ENCODE data around the gene ZNF558.

The ZNF558 gene

DNA sequence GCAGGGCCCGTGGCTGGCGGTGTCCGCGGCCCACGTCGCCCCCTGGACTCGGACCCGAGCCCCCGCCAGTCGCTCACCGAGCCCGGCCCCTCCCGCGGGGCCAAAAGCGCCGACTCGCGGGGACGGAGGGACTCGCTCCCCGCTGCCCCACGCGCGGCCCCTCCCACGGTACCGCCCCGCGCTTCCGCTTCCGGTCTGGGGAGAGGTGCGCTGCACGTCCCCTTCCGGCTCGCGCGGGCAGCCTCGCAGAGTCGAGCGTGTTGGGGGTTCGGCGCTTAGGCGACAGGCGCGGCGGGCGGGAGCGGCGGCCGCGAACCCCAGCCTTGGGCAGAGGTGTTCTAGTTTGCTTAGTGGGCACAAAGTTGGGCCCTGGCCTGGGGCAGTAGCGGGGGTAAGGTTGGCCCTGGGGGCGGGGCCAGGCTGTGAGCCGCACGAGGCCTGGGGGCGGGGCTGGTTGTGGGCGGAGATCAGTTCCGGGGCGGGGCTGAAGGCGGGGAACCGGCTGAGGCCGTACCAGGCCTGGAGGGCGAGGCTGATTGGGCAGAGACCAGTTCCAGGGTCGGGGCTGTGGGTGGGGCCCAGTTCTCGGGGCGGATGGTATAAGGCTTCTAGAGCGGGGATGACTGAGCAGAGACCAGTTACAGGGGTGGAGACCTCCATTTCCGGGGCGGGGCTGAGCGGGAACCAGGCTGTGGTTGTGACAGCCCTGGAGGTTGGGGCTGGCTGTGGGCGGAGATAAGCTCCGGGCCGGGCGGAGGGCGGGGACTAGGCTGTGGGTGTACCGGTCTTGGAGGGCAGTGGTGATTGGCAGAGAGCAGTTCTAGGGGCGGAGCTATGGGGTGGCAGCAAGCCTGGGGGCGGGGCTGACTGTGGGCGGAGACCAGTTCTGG lies at the start of gene ZNF558, which contains the start of gene MBD3L1:
Gene ZNF558, minus strand, starts transcription at position 173 of the 890 bp plus-strand sequence. CDS start 9,645 bp downstream, outside the sequence.
Gene MBD3L1, plus strand, starts transcription at position 246 of the 890 bp plus-strand sequence. CDS start 10,302 bp downstream, outside the sequence.
- DNase-seq, result peak; percentile 99

GRCh38 chr19:8881512-8881911 lies 49.4 kb upstream of the ZNF558 start:
- DNase-seq, result no peak

DNA sequence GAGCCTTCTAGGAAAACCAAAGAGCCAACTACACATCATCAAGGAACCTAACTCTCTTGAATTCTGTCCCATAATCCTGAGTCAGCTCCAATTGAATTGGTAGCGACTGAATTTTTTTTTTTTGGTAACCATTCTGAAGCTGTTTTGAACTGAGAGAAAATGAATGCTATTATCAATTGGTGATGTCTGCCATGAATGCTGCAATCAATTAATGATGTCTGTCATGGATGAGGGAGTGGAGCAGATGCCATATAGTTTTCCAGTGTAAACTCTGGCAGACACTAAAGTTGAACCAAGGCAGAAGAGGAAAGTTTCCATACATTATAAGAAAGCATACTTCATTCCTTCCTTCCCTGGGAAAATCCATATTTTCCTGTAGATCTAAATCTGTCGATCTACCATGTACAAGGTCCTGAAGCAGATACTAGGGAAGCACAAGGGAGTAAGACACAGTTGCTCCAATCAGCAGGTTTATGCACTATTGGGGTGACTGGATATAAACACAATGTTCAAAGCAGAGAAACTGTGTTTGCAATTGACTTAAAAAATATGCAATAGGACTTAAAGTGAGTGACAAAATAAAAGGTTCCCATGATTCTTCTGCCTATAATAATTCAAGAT lies 48.9 kb upstream of the ZNF558 start:
- no peak for DNase-seq

- no peak for DNase-seq
Observed at GRCh38 chr19:8877854-8878705, 46.0 kb upstream of the ZNF558 start.

- DNase-seq, result no peak
Observed at GRCh38 chr19:8866344-8866743, 34.2 kb upstream of the ZNF558 start.

DNA sequence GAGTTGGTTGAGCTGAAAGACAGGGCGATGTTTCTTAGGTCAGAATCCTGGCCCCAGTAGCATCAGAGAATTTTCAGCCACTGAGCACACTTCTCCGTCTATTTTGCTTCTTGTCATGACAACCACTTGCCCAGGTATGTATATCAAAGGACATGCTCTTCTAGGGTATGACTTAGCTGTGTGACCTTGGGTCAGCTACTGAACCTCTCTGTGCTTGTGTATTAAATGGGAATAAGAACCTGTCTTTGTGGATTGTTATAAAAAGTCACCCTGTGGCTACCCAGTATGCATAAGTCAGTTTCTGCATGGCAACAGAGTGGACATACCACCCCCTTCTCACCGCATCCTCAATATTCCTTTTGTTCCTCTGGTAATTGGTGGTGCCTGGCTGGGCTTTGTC lies 26.2 kb upstream of the ZNF558 start:
- no peak for DNase-seq

DNA sequence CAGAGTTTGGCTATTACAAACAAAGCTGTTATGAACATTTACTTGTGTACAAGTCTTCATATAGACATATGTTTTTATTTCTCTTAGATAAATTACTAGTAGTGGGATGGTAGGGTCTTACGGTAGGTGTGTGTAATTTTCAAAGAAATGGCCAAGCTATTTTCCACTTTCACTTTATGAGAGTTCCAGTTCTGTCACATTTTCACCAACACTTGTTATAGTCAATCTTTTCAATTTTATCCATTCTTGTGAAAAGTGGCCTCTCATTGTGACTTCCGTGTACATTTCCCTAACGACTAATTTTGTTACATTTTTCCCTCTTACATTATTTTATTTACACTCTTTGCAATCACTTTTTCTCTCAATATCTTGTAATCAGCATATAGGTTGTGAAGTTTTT lies 18.4 kb upstream of the ZNF558 start:
- no peak for DNase-seq

- DNase-seq, result no peak
Observed at GRCh38 chr19:8849232-8849631, 17.1 kb upstream of the ZNF558 start.

DNA sequence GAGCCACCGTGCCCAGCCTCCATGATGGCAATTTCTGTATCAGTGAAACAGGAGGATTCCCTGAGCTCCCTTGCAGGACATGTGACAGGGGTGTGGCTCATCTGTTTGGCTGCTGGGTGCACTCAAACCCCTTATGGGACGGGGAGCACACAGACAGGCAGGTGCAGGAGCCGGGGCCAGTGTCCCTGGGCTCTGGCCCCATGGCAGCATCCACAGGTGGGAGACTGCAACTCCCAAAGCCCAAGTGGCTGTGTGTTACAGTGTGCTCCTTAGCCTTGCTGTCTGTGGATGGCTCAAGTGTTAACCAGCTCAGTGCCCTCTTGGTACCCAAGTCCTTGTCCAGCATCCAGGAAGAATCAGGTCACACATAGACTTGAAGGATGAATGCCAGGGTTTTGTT lies 14.7 kb upstream of the ZNF558 start:
- no peak for DNase-seq

GRCh38 chr19:8840708-8841107 lies 8.6 kb upstream of the ZNF558 start:
- DNase-seq, result no peak

GRCh38 chr19:8835877-8836276 lies 3.8 kb upstream of the ZNF558 start:
- no peak for DNase-seq

DNA sequence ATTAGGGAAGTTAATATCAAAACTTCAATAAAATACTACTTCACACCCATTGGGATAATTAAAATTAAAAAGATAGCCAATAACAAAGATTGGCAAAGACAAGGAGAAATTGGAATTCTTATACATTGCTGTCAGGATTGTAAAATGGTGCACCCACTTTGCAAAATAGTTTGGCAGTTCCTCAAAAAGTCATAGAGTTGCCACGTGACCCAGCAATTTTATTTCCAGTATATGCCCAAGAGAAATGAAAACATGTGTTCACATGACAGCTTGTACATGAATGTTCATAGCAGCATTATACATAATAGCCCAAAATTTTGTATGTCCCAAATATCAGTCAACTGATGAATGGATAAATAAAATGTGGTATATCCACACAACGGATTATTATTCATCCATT lies 3.3 kb upstream of the ZNF558 start:
- DNase-seq, result no peak

- DNase-seq, result no peak
Observed at GRCh38 chr19:8831832-8832131, 322 bp downstream of the ZNF558 start.

DNA sequence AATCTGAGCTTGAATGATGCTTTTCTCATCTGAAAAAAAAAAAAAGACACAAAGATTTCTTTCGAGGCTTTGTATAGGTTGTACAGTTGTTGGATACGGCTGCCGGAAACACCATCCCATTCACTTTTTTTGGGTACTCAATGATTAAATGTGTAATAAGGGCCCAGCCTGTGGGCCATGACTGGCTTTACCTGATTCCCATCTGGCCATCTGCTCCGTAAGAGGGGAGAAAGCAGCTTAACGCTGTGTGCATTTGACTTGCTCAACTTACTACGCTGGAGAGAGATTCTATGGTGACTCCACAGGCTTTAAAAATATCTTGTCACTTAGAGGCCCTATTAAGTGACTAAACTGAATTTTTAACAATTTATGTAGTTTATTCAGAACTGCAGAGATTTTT lies 731 bp downstream of the ZNF558 start:
- no peak for DNase-seq

GRCh38 chr19:8827277-8827676 lies 4.8 kb downstream of the ZNF558 start:
- no peak for DNase-seq

DNA sequence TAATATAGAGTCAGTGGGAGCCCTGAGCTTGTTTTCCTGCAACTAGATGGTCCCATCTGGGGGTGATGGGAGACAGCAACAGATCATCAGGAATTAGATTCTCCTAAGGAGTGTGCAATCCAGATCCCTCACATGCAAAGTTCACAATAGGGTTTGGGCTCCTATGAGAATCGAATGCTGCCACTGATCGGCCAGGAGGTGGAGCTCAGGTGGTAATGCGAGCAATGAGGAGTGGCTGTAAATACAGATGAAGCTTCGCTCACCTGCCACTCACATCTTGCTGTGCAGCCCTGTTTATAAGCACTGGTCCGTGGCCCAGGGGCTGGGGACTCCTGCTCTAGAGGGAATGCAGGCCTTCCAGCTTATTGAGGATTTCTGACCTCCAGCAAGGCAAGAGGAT lies 5.7 kb downstream of the ZNF558 start:
- no peak for DNase-seq

- no peak for DNase-seq
Observed at GRCh38 chr19:8821748-8822241, 10.3 kb downstream of the ZNF558 start.

GRCh38 chr19:8820234-8820633 lies 11.9 kb downstream of the ZNF558 start:
- DNase-seq, result no peak

GRCh38 chr19:8815780-8816179 lies 16.3 kb downstream of the ZNF558 start:
- DNase-seq, result no peak

DNA sequence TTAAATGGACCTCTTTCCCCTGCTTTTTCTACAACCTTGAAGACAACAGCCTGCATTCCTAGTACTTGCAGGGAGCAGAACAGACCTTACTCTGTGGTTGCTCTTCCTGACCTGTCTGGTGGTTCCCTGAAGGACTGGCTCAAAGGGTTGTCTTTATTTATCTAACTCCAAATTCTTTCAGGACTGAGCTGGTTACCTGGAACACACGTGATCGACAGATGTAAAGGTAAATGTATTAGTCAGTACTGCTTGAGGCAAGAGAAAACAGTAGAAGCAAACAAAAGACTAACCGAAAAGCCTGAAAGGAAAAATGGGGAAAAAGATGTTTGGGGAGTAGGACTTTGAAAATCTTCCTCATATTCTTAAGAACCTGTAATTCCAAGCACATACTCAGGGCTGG lies 17.9 kb downstream of the ZNF558 start:
- DNase-seq, result no peak

GRCh38 chr19:8811315-8812172 lies 20.6 kb downstream of the ZNF558 start:
- DNase-seq, result no peak

DNA sequence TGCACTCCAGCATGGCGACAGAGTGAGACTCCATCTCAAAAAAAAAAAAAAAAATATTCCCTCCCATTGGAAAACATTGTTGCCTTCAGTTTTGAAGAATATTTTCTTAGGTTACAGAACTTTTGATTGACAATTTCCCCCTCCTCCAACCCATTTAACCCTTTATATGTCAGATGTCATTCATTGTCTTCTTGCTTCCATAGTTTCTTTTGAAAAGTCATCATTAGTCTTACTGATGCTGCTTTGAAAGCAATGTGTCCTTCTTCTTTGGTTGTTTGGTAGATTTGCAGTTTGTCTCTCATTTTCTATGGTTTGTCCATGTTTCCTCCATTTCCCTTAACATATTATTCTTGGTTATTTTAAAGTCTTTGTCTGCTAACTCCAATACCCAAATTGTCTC lies 25.4 kb downstream of the ZNF558 start:
- DNase-seq, result no peak

Data from stimulated activated CD8-positive, alpha-beta memory T cell treated with anti-CD3 and anti-CD28 coated beads, Interleukin-4, amount 100 ng/mL, for 48 hours (primary cell).